ENCODE results near the gene ITGAE.
"Not testable (repeated sequence)": the region's sequence is repeated elsewhere in the genome, so short reads cannot be mapped to it uniquely, and the experiment has no call there.

Gene ITGAE

GRCh38 chr17:3740611-3741073 is 60.3 kb downstream of the ITGAE start:
- no peak overlapping the region for H3K4me3 ChIP-seq (ENCODE audit: low read length)
- DNase-seq (ENCODE audit: low read depth), result no peak
- TF ChIP-seq CTCF (conservative IDR thresholded peaks at IDR 0.05; ENCODE audit: low read depth, low read length), result no peak

DNA sequence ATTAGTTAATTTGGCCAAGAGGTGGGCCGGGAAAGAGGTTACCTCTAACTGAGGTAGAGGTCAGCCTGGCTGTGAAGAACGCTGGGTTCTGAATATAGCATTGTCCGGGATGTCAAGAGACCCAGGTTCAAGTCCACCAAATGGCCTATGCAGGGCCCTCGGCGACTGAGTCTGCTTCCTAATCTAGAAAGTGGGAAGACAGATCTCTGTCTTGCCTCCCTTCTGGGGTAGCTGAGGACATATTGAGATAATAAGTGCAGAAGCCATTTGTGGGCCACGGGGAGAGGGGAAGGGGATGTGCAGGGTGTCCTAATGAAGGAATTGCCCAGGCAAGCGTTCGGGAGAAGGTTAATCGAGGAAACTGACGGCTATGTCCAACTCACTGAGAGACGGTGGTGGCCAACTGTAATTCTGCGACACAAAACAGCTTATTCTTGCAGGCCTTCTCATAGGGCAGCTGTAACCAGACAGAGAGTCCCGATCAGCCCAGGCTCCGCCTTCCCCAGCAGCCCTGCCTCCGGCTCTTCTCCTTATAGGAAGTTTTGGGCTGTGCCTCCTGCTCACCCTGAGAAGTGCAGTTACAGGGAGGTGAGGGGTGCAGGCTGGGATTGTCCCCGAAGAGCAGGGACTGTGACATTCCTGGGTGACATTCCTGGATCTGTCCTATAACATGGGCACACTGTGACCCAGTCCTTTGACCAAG is 61.4 kb downstream of the ITGAE start:
- no peak for DNase-seq (ENCODE audit: low read depth)
- TF ChIP-seq CTCF (conservative IDR thresholded peaks at IDR 0.05; ENCODE audit: low read depth, low read length), result no peak
- H3K4me3 ChIP-seq (ENCODE audit: low read length), result no peak overlapping the region

DNA sequence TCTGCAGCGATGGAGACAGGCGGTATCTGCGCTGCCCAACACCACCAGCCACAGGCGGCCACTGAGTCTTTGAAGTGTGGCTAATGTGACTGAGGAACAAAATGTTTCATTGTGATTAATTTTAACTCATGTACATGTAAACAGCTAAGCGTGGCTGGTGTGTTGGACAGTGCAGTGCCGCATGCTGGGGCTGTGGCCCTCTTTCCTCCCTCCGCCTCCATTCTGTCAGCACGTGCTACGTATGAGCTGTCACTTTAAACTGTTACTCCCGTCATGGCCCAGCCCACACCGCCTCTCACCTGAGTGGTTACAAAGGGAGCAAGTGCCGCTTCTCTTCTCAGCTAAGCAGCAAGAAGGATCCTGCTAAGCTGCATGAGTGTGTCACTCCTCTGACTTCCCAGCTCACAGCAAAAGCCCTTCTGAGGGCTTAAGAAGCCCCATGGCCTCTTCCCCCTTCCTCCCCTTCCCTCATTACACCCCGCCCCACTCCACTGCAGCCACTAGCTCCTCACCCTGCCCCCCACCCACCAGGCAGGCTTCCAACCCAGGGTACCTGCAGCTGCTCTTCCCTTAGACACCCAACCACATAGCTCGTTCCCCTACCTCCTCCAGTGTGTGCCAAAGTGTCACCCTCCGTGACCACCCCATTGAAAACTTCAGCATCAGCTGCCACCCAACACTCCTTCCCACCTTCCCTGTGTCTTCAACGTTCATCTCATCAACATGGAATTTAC is 62.3 kb downstream of the ITGAE start:
- peak; percentile 40 for DNase-seq (ENCODE audit: low read depth)
- peak overlapping the region; percentile 41 for H3K4me3 ChIP-seq (ENCODE audit: low read length)
- TF ChIP-seq CTCF (conservative IDR thresholded peaks at IDR 0.05; ENCODE audit: low read depth, low read length), result no peak

- DNase-seq (ENCODE audit: low read depth), result no peak
- TF ChIP-seq CTCF (conservative IDR thresholded peaks at IDR 0.05; ENCODE audit: low read depth, low read length), result no peak
Observed at GRCh38 chr17:3735515-3735914, 65.5 kb downstream of the ITGAE start.

GRCh38 chr17:3734911-3735276 is 66.1 kb downstream of the ITGAE start:
- H3K4me3 ChIP-seq (ENCODE audit: low read length); DNase-seq (ENCODE audit: low read depth): not testable (repeated sequence)

More at GRCh38 chr17:3735515-3735914, 65.5 kb downstream of the ITGAE start:
- H3K4me3 ChIP-seq (ENCODE audit: low read length), result no peak overlapping the region

GRCh38 chr17:3732210-3732621 is 68.8 kb downstream of the ITGAE start:
- no peak overlapping the region for H3K4me3 ChIP-seq (ENCODE audit: low read length)
- no peak for DNase-seq (ENCODE audit: low read depth)
- no peak for TF ChIP-seq CTCF (conservative IDR thresholded peaks at IDR 0.05; ENCODE audit: low read depth, low read length)

DNA sequence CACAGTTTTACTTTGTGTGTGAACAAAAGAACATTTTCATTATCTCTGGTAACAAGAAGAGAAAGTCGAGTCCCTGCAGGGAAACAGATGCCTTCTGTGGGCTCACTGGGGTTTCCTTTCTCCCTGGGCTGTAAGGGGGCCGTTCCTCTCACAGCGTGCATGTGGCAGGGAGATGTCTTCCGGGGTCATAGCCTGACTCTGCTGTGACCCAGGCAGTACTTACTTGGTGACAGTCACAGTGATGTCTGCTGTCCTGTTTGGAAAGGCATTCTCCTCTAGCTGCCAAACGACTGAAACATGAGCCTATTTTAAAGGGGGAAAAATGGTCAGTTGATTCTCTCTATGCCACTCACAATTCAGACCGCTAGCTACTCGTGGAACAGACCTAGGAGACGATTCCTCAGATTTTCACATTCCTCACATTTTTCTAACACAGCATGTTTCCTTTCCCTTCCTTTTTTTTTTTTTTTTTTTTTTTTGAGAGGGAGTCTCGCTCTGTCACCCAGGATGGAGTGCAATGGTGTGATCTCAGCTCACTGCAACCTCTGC is 70.0 kb downstream of the ITGAE start:
- TF ChIP-seq CTCF (conservative IDR thresholded peaks at IDR 0.05; ENCODE audit: low read depth, low read length), result no peak
- peak overlapping the region; percentile 6 for H3K4me3 ChIP-seq (ENCODE audit: low read length)
- no peak for DNase-seq (ENCODE audit: low read depth)
